Mesothelial cell of epicardium (in vitro differentiated cells): ENCODE measurements around the gene KDM7A. TPM values are rescaled to one million over a fixed set of nuclear protein-coding genes. Genes with fewer than 3 reads are reported as not detected.

Experiments used
- DNase-seq, 2 experiments: peaks; one replicate each; pipeline ENCODE4 v3.0.0; 2021; ENCODE audit warnings: low spot score in 2 of 2; ENCODE audit not compliant: unreplicated experiment in 2 of 2
- H3K27ac Mint-ChIP-seq: 2 replicates; pipeline ENCODE4 v1.8.0; 2021; ENCODE audit warnings: mixed read lengths
- H3K27me3 Mint-ChIP-seq: 2 replicates; pipeline ENCODE4 v1.8.0; 2021; ENCODE audit warnings: low read depth, mixed read lengths
- H3K36me3 Mint-ChIP-seq: 2 replicates; pipeline ENCODE4 v1.8.0; 2021; ENCODE audit warnings: mixed read lengths
- H3K4me1 Mint-ChIP-seq: 2 replicates; pipeline ENCODE4 v1.8.0; 2021; ENCODE audit warnings: mixed read lengths
- H3K4me3 Mint-ChIP-seq: 2 replicates; pipeline ENCODE4 v1.8.0; 2021; ENCODE audit warnings: mild to moderate bottlenecking, moderate library complexity, mixed read lengths
- H3K9me3 Mint-ChIP-seq: 2 replicates; pipeline ENCODE4 v1.8.0; 2021; ENCODE audit warnings: mixed read lengths
- CTCF ChIP-seq: fragments of 200-600 bp; sonication (generic); IDR thresholded peaks from one replicate; pipeline ENCODE4 v1.5.0; 2021; ENCODE audit warnings: antibody characterized with exemption; ENCODE audit not compliant: unreplicated experiment
- total RNA-seq: library from RNA; stranded (reverse); gene quantifications from 3 replicates; pipeline ENCODE4 v1.2.1, GENCODE V29; 2021

KDM7A gene
- total RNA-seq, 1 donor from 2014 or later: 8.4 TPM

- Mint-ChIP-seq H3K36me3 (no peaks in the 10 kb centered on the region), H3K4me3 (no peak overlapping the region), H3K9me3 (no peaks in the 10 kb centered on the region), H3K4me1 (peaks cover 11% of the 10 kb centered on the region), H3K27ac (no peak overlapping the region), H3K27me3 (no peaks in the 10 kb centered on the region)
- TF ChIP-seq CTCF: no peak
- DNase-seq: no peak
These were observed 15.7 kb downstream of the KDM7A start for GRCh38 chr7:140161047-140161446.

GRCh38 chr7:140160308-140160707, 16.5 kb downstream of the KDM7A start:
- Mint-ChIP-seq H3K36me3 (no peaks in the 10 kb centered on the region), H3K4me1 (peaks cover 11% of the 10 kb centered on the region), H3K27me3 (no peaks in the 10 kb centered on the region), H3K4me3 (no peak overlapping the region), H3K27ac (peak overlapping the region; percentile 2), H3K9me3 (no peaks in the 10 kb centered on the region)
- no peak for TF ChIP-seq CTCF
- DNase-seq: no peak

- H3K27me3 Mint-ChIP-seq: no peaks in the 10 kb centered on the region
- H3K36me3 Mint-ChIP-seq: no peaks in the 10 kb centered on the region
- H3K4me3 Mint-ChIP-seq: no peak overlapping the region
- H3K9me3 Mint-ChIP-seq: no peaks in the 10 kb centered on the region
- peaks cover 11% of the 10 kb centered on the region for H3K4me1 Mint-ChIP-seq
- no peak overlapping the region for H3K27ac Mint-ChIP-seq
- no peak for TF ChIP-seq CTCF
- no peak for DNase-seq
These were observed 17.3 kb downstream of the KDM7A start for GRCh38 chr7:140159497-140159896.

- no peaks in the 10 kb centered on the region for H3K36me3 Mint-ChIP-seq
- TF ChIP-seq CTCF: no peak
- H3K4me3 Mint-ChIP-seq: no peak overlapping the region
- DNase-seq: no peak
- no peak overlapping the region for H3K27ac Mint-ChIP-seq
- peaks cover 17% of the 10 kb centered on the region for H3K4me1 Mint-ChIP-seq
- no peaks in the 10 kb centered on the region for H3K9me3 Mint-ChIP-seq
- no peaks in the 10 kb centered on the region for H3K27me3 Mint-ChIP-seq
These were observed 20.2 kb downstream of the KDM7A start for GRCh38 chr7:140156460-140157080.

GRCh38 chr7:140155428-140155827, 21.4 kb downstream of the KDM7A start:
- no peak overlapping the region for H3K27ac Mint-ChIP-seq
- peaks cover 11% of the 10 kb centered on the region for H3K4me1 Mint-ChIP-seq
- H3K36me3 Mint-ChIP-seq: no peaks in the 10 kb centered on the region
- no peak overlapping the region for H3K4me3 Mint-ChIP-seq
- no peaks in the 10 kb centered on the region for H3K9me3 Mint-ChIP-seq
- TF ChIP-seq CTCF: no peak
- H3K27me3 Mint-ChIP-seq: no peaks in the 10 kb centered on the region
- no peak for DNase-seq

GRCh38 chr7:140153666-140154161, 23.1 kb downstream of the KDM7A start:
- no peaks in the 10 kb centered on the region for H3K9me3 Mint-ChIP-seq
- no peak overlapping the region for H3K4me3 Mint-ChIP-seq
- no peaks in the 10 kb centered on the region for H3K27me3 Mint-ChIP-seq
- H3K36me3 Mint-ChIP-seq: no peaks in the 10 kb centered on the region
- H3K27ac Mint-ChIP-seq: peak overlapping the region; percentile 22
- no peak for TF ChIP-seq CTCF
- peaks cover 7% of the 10 kb centered on the region for H3K4me1 Mint-ChIP-seq
- no peak for DNase-seq
